ENCODE results near the gene RGS11. TPM values are rescaled to one million over a fixed set of nuclear protein-coding genes. Genes with fewer than 3 reads are reported as not detected.
"Not testable (repeated sequence)": the region's sequence is repeated elsewhere in the genome, so short reads cannot be mapped to it uniquely, and the experiment has no call there.

The RGS11 gene
- total RNA-seq, 1 experiment from 2014 or later, result 0.69 TPM

DNA sequence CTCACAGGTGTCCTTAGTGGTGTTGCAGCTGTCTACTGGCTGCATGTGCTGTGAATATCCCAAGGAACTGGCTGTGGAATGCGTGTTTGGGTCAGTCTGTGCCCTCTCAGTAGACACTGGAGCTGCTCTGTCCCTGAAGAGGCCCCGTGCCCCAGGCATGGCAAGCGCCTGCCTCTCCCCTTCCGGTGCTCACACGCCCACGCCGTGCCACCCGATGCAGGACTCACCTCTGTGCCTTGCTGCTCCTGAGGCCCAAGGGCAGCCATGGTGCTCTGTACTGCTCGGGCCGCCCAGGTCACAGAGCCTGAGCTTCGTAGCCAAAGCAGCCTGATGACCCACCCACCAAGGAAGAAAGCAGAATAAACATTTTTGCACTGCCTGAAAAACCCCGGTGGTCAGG, 10.0 kb downstream of the RGS11 start:
- Histone ChIP-seq H3K36me3 (replicated peaks; ENCODE audit: control insufficient read depth, insufficient read depth, low read length) (peaks cover 4% of the 10 kb centered on the region), H3K27me3 (ENCODE audit: control insufficient read depth, insufficient read depth, low read length) (no peaks in the 10 kb centered on the region), H3K4me3 (ENCODE audit: insufficient read depth, low read depth, low read length) (no peak overlapping the region)
- DNase-seq, result peak; percentile 38

DNA sequence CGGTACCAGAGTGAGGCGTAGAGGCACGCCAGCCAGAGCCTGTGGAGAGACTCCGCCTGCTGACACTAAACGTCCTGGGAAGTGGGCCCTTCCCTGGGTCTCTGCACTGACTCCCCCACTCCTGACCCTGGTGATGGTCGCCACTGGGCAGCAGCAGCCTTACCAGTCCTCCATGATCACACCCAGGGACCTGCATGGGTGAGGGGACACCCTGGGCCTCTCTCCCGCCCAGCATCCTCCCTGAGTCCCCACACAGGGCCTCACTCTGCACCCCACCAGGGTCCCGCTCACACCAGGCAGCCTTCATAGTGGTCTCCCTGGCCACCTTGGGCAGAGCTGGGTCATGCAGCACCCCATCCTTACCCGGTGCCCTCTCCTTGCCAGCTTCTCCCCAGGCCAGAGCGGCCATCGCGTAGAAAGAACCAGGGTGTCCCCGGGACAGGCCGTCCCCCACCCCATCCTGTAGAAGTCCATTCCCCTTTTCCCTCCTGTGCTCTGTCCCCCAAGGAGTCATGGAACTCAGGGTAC, 10.7 kb downstream of the RGS11 start:
- Histone ChIP-seq H3K27me3 (ENCODE audit: control insufficient read depth, insufficient read depth, low read length) (no peaks in the 10 kb centered on the region), H3K4me3 (ENCODE audit: insufficient read depth, low read depth, low read length) (no peak overlapping the region), H3K36me3 (replicated peaks; ENCODE audit: control insufficient read depth, insufficient read depth, low read length) (peaks cover 6% of the 10 kb centered on the region)
- no peak for DNase-seq

DNA sequence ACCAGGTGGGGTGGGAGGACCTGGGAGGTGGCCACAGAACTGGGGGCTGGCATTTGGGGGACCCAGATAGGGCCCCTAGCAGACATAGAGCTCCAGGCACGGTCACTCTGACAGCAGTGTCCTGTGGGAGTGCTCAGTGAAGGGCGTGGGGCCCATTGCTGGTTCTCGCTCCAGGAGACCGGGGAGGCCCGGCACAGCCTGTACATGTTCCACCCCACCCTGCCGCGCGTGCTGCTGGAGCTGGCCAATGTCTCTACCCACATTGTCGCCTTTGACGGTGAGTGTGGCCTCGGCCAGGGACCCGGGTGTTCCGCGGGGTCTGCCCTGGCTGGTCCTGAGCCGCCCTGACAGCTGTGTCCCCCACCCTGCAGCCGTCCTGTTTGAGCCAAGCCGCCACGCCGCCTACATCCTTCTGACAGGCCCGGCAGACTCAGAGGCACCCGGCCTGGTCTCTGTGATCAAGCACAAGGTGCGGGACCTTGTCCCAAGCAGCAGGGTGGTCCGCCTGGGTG, 11.2 kb downstream of the RGS11 start:
- DNase-seq, result peak; percentile 38
- peaks cover 8% of the 10 kb centered on the region for H3K36me3 ChIP-seq (replicated peaks; ENCODE audit: control insufficient read depth, insufficient read depth, low read length)
- H3K27me3 ChIP-seq (ENCODE audit: control insufficient read depth, insufficient read depth, low read length), result no peaks in the 10 kb centered on the region
- H3K4me3 ChIP-seq (ENCODE audit: insufficient read depth, low read depth, low read length), result no peak overlapping the region

DNA sequence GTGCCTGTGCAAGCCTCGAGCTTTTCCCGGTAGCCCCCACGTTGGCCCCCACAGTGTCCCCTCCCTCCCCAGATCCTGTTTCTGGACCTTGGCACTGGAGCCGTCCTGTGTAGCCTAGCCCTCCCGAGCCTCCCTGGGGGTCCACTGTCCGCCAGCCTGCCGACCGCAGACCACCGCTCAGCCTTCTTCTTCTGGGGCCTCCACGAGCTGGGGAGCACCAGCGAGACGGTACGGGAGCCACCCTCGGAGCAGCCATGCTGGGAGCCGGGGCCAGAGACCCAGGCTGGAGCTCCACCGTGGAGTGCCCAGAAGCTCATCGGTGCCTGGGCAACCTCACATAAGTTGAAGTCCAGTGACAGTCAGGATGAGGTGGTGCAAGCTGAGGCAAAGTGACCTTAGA, 11.8 kb downstream of the RGS11 start:
- Histone ChIP-seq H3K4me3 (ENCODE audit: insufficient read depth, low read depth, low read length) (no peak overlapping the region), H3K36me3 (replicated peaks; ENCODE audit: control insufficient read depth, insufficient read depth, low read length) (peaks cover 8% of the 10 kb centered on the region), H3K27me3 (ENCODE audit: control insufficient read depth, insufficient read depth, low read length) (no peaks in the 10 kb centered on the region)
- DNase-seq, result no peak

DNA sequence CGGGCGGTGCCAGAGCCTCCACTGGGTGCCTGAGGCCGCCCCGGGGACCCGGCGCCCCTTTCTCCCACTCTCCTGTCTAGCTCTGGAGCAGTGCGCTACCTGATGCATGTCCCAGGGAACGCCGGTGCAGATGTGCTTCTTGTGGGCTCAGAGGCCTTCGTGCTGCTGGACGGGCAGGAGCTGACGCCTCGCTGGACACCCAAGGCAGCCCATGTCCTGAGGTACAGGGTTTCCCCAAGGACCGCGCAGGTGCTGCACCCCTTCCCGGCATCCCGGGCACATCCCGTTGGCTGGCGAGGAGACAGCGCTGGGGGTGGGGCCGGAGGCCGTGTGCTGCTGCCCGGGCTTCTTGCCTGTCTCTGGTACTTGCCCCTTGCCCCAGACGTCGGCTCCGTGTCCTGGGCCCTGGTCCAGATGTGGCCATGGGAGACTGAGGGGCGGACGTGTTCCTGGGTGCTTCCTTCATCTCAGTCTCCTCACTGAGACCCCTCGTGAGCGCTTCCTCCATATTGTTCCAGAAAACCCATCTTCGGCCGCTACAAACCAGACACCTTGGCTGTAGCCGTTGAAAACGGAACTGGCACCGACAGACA, 12.5 kb downstream of the RGS11 start:
- peak; percentile 34 for DNase-seq
- peaks cover 8% of the 10 kb centered on the region for H3K36me3 ChIP-seq (replicated peaks; ENCODE audit: control insufficient read depth, insufficient read depth, low read length)
- H3K4me3 ChIP-seq (ENCODE audit: insufficient read depth, low read depth, low read length), result no peak overlapping the region
- H3K27me3 ChIP-seq (ENCODE audit: control insufficient read depth, insufficient read depth, low read length), result no peaks in the 10 kb centered on the region

DNA sequence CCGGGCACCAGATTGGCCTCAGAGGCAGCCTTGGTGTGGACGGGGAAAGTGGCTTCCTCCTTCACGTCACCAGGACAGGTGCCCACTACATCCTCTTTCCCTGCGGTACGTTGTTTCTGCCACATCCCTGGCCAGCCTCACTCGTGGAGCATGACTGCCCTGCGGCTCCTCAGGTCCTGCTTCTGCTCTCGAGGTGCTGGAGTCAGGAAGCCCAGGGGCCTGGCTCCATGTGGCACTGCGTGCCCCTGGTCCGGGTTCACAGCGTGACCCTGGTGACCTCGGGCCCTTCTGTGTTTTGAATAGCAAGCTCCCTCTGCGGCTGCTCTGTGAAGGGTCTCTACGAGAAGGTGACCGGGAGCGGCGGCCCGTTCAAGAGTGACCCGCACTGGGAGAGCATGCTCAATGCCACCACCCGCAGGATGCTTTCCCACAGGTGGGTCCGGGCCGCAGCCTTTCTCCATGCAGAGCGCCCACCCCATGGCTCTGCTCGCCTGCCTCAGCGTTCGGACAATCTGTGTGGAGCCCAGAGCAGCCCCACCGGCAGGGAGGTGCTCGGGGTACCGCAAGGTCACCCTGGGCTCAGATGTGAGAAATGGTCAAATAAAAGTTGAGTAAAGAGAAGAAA, 13.5 kb downstream of the RGS11 start:
- H3K27me3 ChIP-seq (ENCODE audit: control insufficient read depth, insufficient read depth, low read length), result no peaks in the 10 kb centered on the region
- DNase-seq, result peak; percentile 46
- peaks cover 8% of the 10 kb centered on the region for H3K36me3 ChIP-seq (replicated peaks; ENCODE audit: control insufficient read depth, insufficient read depth, low read length)
- no peak overlapping the region for H3K4me3 ChIP-seq (ENCODE audit: insufficient read depth, low read depth, low read length)

DNA sequence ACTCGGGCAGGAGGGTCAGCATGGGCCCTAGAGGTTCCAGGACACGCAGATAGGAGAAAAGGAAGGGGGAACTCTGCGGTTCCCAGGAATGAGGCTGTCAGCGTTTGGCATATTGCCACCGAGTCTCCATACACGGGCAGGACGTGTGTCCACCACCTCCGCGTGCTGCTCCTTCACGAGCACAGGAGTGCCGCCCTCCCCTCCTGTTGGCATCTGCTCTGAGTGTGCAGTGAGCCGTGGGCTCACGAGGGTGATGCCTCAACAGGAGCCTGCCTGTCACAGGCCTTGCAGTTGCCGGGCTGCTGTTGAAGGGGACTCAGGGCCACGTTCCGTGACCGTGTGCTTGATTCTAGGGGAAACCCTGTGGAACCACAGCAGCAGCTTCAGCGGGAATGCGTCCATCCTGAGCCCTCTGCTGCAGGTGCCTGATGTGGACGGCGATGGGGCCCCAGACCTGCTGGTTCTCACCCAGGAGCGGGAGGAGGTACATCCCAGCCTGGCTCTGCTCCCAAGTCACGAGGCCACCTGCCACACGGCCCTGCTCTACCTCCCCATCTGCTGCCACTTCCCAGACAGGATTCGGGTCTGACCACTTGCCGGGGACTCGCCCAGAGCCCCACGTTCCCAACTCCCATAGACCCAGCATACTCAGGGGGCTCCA, 14.6 kb downstream of the RGS11 start:
- Histone ChIP-seq H3K27me3 (ENCODE audit: control insufficient read depth, insufficient read depth, low read length) (no peaks in the 10 kb centered on the region), H3K4me3 (ENCODE audit: insufficient read depth, low read depth, low read length) (no peak overlapping the region), H3K36me3 (replicated peaks; ENCODE audit: control insufficient read depth, insufficient read depth, low read length) (peaks cover 8% of the 10 kb centered on the region)
- DNase-seq, result no peak

DNA sequence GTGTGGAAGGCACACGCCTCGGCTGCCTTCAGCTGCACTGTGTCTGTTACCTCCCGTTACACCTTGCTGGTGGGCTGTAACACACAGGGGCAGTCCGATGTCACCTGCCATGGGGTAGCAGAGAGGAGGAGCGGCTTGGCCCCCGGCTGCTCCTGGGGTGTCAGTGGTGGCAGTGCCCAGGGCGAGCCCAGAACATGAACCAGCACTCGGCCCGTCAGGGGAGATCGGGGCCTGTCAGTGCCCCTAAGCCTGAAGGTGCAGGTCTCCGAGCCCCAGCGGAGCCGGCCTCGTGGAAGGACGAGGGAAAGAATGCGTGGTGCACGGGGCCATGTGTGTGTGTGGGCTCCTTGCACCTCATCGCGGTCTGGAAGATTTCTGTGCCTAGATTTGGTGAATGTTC, 15.4 kb downstream of the RGS11 start:
- Histone ChIP-seq H3K27me3 (ENCODE audit: control insufficient read depth, insufficient read depth, low read length) (no peaks in the 10 kb centered on the region), H3K4me3 (ENCODE audit: insufficient read depth, low read depth, low read length) (no peak overlapping the region), H3K36me3 (replicated peaks; ENCODE audit: control insufficient read depth, insufficient read depth, low read length) (peaks cover 8% of the 10 kb centered on the region)
- no peak for DNase-seq

DNA sequence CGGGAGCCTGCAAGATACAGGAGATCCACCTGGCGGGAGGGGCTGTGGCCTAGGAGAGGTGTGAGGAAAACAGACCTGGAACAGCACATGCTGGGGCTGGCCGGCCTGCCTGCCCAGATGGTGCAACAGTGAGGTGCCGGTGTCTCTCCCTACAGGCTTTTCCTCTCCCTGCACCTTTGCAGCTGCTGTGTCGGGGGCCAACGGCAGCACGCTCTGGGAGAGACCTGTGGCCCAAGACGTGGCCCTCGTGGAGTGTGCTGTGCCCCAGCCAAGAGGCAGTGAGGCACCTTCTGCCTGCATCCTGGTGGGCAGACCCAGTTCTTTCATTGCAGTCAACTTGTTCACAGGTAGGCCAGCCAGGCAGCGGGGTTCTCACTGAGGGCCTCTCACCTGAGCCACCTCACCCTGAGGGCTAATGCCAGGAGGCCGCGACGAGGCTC, 15.9 kb downstream of the RGS11 start:
- H3K4me3 ChIP-seq (ENCODE audit: insufficient read depth, low read depth, low read length), result no peak overlapping the region
- peaks cover 8% of the 10 kb centered on the region for H3K36me3 ChIP-seq (replicated peaks; ENCODE audit: control insufficient read depth, insufficient read depth, low read length)
- H3K27me3 ChIP-seq (ENCODE audit: control insufficient read depth, insufficient read depth, low read length), result no peaks in the 10 kb centered on the region
- peak; percentile 50 for DNase-seq

DNA sequence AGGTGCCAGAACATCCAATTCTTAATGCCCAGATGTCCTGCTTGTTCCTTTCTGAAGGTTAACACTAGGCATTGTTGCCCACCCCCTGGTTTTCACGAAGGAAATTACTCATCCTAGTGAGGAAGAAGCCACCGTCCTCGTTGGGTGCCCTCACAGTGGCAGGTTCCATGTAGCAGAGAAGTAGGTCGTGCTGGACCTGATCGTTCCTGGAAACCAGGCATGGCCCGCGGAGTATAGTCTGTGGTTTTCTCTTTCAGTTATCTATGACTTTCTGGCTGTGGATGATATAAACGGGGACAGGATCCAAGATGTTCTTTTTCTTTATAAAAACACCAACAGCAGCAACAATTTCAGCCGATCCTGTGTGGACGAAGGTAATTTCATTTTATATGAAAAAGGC, 16.5 kb downstream of the RGS11 start:
- Histone ChIP-seq H3K4me3 (ENCODE audit: insufficient read depth, low read depth, low read length) (no peak overlapping the region), H3K27me3 (ENCODE audit: control insufficient read depth, insufficient read depth, low read length) (no peaks in the 10 kb centered on the region), H3K36me3 (replicated peaks; ENCODE audit: control insufficient read depth, insufficient read depth, low read length) (peaks cover 10% of the 10 kb centered on the region)
- no peak for DNase-seq

DNA sequence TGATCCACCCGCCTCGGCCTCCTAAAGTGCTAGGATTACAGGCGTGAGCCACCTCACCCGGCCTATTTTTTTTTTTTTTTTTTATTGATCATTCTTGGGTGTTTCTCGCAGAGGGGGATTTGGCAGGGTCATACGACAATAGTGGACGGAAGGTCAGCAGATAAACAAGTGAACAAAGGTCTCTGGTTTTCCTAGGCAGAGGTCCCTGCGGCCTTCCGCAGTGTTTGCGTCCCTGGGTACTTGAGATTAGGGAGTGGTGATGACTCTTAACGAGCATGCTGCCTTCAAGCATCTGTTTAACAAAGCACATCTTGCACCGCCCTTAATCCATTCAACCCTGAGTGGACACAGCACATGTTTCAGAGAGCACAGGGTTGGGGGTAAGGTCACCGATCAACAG, 17.7 kb downstream of the RGS11 start:
- peaks cover 11% of the 10 kb centered on the region for H3K36me3 ChIP-seq (replicated peaks; ENCODE audit: control insufficient read depth, insufficient read depth, low read length)
- not testable (repeated sequence) for DNase-seq; H3K4me3 ChIP-seq (ENCODE audit: insufficient read depth, low read depth, low read length); H3K27me3 ChIP-seq (ENCODE audit: control insufficient read depth, insufficient read depth, low read length)

DNA sequence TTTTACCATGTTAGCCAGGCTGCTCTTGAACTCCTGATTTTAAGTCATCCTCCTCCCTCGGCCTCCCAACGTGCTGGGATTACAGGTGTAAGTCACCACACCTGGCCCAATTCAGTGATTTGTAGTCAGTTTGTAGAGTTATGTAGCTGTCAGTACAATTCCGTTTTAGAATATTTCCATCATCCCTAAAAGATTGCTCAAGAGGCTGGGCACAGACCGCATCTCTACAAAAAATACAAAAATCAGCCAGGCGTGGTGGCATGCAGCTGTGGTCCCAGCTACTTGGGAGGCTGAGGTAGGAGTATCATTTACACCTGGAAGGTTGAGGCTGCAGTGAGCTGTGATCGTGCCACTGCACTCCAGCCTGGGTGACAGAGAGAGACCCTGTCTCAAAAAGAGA, 20.6 kb downstream of the RGS11 start:
- Histone ChIP-seq H3K4me3 (ENCODE audit: insufficient read depth, low read depth, low read length) (no peak overlapping the region), H3K36me3 (replicated peaks; ENCODE audit: control insufficient read depth, insufficient read depth, low read length) (peaks cover 7% of the 10 kb centered on the region), H3K27me3 (ENCODE audit: control insufficient read depth, insufficient read depth, low read length) (no peaks in the 10 kb centered on the region)
- DNase-seq, result no peak

DNA sequence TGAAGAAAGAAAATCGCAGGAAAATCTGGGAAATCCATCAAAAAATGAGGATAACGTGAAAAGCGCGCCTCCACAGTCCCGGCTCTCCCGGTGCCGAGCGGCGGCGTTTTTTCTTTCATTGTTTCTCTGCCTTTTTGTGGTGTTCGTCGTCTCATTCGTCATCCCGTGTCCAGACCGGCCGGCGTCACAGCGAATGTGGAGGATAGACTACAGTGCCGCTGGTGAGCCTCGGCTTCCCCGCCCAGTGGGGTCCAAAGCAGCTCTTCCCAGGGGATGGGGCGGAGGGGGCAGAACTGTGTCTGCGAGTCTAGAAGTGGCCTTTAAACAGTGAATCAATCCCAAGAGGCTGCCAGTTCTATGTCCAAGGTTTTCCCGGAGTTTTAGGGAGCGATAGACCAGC, 21.3 kb downstream of the RGS11 start:
- no peak overlapping the region for H3K4me3 ChIP-seq (ENCODE audit: insufficient read depth, low read depth, low read length)
- DNase-seq, result no peak
- H3K36me3 ChIP-seq (replicated peaks; ENCODE audit: control insufficient read depth, insufficient read depth, low read length), result peaks cover 3% of the 10 kb centered on the region
- no peaks in the 10 kb centered on the region for H3K27me3 ChIP-seq (ENCODE audit: control insufficient read depth, insufficient read depth, low read length)

DNA sequence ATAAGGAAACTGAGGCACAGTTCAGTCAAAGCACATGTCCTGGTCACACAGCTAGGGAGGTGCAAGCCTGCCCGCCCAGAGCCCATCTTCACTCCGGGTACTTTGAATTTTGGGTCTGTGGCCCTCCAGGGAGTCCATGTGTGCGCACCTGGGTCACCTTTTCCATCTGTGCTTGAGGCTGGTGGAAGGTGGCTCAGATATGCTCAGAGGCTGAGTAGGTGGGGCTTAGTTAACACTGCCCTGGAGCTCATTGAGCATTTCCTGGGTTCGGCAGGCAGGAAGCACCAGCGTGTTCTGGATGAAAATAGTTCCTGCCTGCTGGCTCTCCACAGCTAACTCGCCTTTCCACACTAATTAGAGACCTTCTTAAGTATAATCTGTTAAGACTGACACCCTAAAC, 21.9 kb downstream of the RGS11 start:
- Histone ChIP-seq H3K4me3 (ENCODE audit: insufficient read depth, low read depth, low read length) (no peak overlapping the region), H3K36me3 (replicated peaks; ENCODE audit: control insufficient read depth, insufficient read depth, low read length) (peaks cover 4% of the 10 kb centered on the region), H3K27me3 (ENCODE audit: control insufficient read depth, insufficient read depth, low read length) (no peaks in the 10 kb centered on the region)
- DNase-seq, result no peak

All from H7 (cell line).